HG02588 (cell line): Measurements from ENCODE around the gene CLASP2.
"Not testable (repeated sequence)": the region's sequence is repeated elsewhere in the genome, so short reads cannot be mapped to it uniquely, and the experiment has no call there.

Experiments
- ATAC-seq: cut with Tn5 transposase; IDR thresholded peaks from one replicate; pipeline ENCODE4 v1.9.1; 2021; ENCODE audit warnings: mild to moderate bottlenecking, moderate library complexity; ENCODE audit not compliant: unreplicated experiment

The CLASP2 gene

GRCh38 chr3:33690341-33690740 lies 27.7 kb downstream of the CLASP2 start:
- no peak for ATAC-seq

GRCh38 chr3:33687406-33688010 lies 30.5 kb downstream of the CLASP2 start:
- no peak for ATAC-seq

- no peak for ATAC-seq
Observed at GRCh38 chr3:33682770-33683169, 35.3 kb downstream of the CLASP2 start.

- ATAC-seq = no peak
Observed at GRCh38 chr3:33681667-33682066, 36.4 kb downstream of the CLASP2 start.

DNA sequence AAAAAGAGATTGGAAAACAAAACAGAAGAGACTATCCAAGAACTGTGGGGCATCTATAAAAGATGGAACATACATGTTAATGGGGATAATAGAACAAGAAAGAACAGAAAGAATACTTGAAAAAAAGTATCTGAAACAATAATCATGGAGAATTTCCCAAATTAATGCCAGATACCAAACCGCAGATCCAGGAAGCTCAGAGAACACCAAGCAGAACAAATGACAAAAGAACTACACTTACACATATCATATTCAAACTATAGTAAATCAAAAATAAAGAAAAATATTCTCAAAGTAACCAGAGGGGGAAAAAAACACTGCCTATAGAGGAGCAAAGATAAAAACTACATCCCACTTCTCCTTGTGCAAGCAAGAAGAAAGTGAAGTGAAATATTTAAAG lies 40.0 kb downstream of the CLASP2 start:
- ATAC-seq = no peak

DNA sequence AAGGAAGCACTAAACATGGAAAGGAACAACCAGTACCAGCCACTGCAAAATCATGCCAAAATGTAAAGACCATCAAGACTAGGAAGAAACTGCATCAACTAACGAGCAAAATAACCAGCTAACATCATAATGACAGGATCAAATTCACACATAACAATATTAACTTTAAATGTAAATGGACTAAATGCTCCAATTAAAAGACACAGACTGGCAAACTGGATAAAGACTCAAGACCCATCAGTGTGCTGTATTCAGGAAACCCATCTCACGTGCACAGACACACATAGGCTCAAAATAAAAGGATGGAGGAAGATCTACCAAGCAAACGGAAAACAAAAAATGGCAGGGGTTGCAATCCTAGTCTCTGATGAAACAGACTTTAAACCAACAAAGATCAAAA lies 44.6 kb downstream of the CLASP2 start:
- not testable (repeated sequence) for ATAC-seq

DNA sequence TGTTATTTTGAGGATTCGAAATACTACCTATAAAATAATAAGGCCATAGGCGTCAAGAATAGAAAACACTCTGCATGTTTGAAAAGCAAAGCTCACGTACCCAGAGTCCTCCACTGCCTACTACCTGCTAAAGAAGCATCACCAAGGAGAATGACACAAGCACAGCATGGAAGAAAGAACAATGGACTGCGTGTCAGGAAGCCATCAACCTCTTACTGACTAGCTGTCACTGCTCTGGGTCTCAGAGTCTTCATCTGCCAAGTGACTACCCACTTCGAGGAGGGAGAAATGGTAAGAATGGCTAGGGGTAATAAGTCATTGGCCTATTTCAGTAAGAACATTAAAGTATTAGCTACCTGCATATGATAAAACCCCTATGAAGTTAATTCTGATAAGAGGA lies 49.4 kb downstream of the CLASP2 start:
- no peak for ATAC-seq

GRCh38 chr3:33665294-33665693 lies 52.8 kb downstream of the CLASP2 start:
- no peak for ATAC-seq

GRCh38 chr3:33664195-33664594 lies 53.9 kb downstream of the CLASP2 start:
- ATAC-seq = no peak

DNA sequence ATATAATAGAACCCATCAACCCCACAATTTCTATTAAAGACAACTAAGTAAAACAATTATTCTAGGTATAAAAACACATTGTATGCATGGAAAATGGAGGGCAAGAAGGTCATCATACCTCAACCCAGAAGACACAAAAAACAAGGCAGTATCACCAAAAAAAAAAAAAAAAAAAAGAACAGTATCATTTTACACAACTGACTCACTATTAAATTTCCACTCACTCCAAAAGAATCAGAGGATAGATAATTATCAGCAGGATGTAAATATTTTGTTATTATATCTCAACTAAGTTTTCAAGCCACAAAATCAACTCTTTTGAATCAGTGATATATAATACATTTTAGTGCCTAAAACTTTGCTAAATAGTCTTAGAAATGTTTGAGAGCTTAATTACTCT lies 55.0 kb downstream of the CLASP2 start:
- ATAC-seq = no peak

DNA sequence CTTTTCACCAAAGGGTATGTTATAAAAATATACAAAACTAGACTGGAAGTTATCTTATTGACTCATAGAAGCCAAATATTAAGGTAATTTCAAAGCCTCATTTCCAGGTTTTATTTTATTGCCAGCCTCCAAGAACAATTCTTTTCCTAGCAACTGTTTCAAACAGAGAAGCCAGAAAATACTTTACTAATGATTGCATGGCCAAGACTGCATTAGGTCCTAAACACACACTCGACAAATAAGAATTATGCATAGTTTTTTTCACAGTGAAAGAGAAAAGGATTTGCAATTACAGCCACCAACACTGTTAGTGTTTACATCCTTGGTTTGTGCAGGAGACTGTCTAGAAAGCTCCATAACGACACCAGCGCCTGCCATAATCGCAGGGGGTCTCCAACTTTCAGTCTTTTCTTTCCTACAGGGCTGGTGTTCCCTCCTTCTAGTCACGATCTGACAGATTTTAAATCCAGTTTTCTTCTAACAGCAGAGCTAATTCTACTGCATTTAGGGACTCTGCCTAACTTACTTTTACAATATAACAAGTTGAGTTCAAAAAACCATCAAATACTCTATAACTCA lies 58.1 kb downstream of the CLASP2 start:
- no peak for ATAC-seq

- peak; percentile 86 for ATAC-seq
Observed at GRCh38 chr3:33658991-33659848, 58.8 kb downstream of the CLASP2 start.

DNA sequence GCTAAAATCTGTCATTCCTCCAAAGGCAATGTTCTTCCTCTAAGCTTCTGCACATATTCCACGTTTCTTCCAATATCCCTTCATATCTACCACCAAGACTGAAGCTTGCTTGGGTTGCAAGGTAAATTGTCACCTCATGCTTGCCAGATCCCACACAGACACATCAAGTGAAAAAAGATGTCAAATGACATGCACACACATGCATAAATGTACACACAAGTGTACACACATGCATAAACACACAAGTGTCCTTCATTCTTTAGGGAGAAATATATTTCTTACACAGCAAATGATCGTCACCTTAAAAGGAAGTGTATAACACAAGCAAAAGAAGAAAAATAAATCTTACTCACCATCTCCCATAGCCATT lies 59.4 kb downstream of the CLASP2 start:
- peak; percentile 13 for ATAC-seq

- ATAC-seq = no peak
Observed at GRCh38 chr3:33658039-33658438, 60.0 kb downstream of the CLASP2 start.

DNA sequence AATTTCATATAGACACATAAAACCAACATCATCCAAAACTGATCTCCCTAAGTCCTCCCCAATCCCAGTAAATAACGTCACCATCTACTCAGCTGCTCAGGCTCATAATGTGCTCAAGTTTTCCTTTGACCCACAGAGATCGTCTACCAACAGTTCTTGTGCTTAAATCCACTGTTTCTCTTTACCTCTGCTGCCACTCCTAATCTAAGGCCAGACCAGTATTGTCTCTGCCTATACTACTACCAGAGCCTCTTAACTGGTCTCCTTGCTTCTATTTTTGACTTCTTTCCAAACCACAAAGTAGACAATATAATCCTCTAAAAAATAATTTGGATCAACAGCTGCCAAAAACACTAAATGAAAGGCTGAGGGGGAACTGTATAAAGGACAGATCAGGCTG lies 65.3 kb downstream of the CLASP2 start:
- ATAC-seq = no peak

- not testable (repeated sequence) for ATAC-seq
Observed at GRCh38 chr3:33651101-33651500, 67.0 kb downstream of the CLASP2 start.

- no peak for ATAC-seq
Observed at GRCh38 chr3:33650495-33650894, 67.6 kb downstream of the CLASP2 start.

DNA sequence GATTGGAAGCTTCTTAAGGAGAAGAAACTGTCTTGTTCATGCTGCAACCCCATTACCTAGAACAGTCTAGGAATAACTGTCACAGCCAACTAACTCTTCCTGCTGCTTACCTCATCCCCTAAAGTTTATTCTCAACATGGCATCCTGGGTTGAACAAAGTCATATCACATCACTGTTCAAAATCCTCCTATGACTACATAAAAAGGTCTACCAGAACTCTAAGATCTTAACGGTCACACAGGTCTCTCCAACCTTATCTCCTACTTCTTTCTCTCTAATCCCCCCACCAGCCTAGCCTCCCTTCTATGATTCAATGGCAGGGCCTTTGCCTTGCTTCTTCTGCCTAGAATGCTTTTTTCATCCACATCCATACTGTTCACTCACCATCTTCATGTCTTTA lies 69.3 kb downstream of the CLASP2 start:
- ATAC-seq = no peak

DNA sequence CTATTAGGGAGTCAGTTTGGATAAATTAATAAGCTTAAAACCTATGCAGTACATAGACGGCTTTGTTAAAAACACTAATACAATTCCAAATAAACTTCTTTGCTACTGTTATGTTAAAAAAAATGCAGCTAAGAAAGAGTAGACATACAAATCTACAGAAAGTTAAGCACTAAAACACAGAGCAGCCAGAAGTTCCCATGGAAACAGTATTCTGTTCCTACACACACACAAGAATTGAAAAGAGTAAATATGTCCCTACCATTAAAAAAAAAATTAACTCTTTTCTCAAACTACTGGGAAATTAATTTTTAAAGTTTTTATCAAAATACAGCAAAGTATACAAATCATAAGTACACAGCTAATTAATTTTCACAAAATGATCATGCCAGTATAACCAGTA lies 71.6 kb downstream of the CLASP2 start:
- no peak for ATAC-seq

DNA sequence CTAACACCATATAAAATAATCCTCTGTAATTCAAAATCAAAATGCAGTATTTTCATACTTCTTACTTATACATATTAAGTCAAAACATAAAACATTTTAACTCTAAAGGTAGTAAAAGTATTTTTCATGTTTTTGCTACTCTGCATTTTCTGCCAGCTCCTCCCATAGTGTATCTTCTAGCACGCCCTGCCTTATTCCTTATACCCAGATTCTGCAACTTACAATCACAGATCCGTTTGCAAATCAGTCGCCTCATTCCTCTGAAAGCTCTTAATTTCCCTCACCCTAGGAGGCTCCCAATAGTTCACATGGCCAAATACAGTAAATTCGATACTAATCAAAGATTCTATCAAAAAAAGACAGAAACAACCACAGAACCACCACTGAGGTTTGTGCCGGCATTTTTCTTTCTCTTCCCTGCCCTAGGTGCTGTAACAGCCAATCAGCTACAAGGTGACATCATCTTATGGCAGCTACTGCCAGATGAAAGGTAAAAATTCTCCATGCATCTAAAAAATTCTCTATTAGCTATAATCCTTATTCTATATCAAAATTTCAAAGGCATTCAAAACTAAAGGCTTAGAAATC lies 72.9 kb downstream of the CLASP2 start:
- no peak for ATAC-seq

GRCh38 chr3:33644582-33644981 lies 73.5 kb downstream of the CLASP2 start:
- no peak for ATAC-seq

GRCh38 chr3:33642806-33643205 lies 75.2 kb downstream of the CLASP2 start:
- ATAC-seq = no peak
